HG03469 (cell line): Measurements from ENCODE around the gene CISD3.

Experiments used
- ATAC-seq: cut with Tn5 transposase; IDR thresholded peaks from one replicate; pipeline ENCODE4 v1.9.1; 2021; ENCODE audit warnings: mild to moderate bottlenecking, moderate library complexity, moderate number of reproducible peaks; ENCODE audit not compliant: unreplicated experiment

Gene CISD3

DNA sequence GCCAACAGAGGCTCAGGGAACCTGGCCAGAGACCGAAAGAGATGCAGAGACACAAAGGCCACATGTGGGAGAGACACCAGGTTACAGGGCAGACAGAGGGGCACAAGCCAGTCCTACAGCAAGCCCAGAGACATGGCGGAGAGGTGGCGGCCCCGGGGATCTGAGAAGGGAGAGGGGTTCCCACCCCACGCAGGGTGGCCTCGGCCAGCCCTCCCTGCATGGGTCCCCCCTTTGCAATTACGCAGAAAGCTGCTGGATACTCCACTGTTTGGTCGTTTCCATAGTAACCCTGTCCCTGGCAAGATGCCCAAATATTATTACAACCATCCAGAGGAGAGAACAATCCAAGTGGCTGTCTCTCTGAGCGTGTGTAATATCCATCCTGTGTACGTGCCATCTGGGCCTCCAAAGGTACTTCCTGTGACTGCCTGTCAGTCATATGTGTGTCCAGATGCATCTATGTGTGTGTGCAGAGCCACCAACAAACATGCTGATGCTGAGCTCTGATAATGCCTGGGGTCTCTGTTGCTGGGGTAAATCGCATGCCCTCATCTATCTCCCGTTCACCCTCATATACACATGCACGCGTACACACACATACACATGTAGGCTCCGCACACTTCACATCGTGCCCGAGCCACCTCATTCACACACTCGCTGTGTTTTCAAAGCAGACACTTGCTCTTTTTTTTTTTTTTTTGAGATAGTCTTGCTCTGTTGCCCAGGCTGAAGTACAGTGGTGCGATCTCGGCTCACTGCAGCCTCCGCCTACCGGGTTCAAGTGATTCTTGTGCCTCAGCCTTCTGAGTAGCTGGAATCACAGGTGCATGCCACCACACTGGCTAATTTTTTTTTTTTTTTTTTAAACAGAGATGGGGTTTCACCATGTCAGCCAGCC, 12.5 kb downstream of the CISD3 start:
- no peak for ATAC-seq

DNA sequence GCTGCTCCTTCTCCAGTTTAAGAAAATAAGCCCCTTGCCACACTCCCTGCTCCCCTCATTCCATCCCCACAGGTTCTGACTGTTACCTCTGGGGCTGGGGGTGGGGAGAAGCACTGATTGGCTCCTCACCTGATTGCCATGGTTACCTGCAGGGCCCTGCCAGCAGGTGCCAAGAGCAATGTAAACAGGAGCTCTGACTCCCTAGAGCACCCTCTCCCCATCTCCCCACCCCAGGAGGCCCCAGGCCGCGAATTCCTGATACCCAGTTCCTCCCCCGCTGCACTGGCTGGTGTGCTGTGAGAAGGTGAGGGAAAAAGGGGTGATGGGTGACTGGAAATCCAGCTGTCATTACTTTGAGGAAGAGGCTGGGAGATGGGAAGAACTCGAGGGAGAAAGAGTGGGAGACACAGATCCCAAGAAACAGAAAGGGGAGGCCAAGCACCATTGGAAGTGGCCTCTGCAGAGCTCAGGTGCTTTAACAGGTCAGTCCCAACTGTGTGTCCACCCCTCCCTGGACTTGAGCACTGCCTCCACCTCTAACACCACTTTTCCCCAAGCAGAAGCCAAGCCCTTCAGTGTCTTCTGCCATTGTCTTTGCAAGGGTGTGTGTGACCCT, 13.5 kb downstream of the CISD3 start:
- ATAC-seq = no peak

DNA sequence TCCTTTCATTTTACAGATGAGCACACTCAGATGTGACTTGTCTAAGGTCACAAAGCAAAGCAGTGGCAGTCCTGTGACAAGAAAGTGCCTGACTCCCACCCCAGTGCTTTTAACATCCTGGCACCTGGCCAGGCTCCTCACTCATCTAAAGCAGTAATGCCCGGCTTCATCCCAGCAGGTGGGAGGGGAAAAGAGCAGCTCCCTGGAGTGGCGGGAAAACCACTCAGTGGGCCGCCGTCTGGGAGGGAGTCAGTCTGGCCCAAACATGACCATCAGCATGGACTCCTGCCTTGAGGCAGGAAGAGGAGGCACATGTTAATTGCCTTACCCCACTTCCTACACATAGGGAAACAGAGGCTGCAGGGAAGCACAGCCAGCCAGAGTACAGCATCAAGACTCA, 15.4 kb downstream of the CISD3 start:
- ATAC-seq = no peak

DNA sequence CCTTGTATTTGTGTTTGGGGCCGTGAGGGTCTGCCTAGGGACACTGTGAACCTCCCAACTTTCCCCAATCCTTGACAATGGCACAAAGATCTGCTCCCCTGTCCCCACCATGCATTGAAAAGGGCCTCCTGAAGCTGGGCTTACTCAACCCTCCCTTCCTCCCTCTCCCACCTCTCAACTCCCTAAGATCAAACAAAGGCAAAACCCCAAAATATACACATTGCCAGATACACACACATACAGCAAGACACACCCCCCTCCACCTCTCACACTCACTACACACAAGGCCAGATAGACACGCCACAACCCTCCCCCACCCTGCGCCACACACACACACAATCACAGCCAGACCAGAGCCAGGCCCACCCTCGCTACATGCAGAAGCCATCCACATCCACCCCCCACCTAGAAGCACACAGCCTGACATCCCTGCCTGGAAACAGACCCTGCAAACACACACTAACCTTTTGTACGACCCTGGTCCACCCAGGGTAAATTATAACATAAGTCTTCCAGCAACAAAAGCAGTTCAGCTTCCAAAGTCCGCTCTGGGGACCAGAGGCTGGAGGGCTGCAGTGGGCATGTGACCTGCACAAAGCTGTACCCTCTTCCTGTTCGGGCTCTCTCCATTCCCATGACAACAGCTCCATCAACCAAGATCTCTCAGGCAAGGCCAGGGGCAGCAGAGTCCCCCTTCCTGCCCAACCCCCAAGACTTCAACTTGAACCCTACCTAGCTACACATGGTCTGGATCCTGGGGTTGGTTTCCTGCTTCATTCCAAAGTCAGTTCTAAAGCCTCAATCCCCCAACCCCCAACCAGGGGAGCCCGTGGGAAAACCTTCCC, 16.1 kb downstream of the CISD3 start:
- ATAC-seq = no peak

DNA sequence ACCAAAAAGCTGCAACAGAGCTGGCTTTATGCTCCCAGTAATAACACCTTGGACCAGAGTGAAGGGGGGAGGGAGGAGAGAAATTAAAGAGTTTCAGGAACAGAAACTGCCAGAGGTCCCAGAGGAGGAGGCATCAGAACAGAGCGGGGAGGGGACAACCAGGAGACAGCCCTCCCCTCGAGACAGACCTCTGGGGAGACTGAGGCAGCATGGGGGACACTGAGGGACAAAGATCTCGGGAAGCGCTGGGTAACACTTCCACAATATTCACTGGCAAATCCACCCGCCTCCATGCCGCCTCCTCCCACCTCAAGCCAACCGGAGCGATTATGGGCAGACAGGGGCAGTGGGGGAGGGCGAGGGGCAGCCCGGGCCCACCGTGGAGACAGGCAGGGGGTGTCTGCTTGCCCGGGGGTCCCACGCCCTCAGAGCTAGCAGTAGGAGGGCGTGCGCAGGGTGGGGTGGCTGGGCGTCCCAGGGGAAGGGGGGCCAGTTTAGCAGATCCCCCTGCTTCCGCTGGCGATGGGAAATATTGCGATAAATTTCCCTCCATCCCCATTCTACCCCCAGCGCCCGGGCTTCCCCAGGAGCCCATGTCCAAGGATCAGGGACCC, 16.8 kb downstream of the CISD3 start:
- no peak for ATAC-seq

DNA sequence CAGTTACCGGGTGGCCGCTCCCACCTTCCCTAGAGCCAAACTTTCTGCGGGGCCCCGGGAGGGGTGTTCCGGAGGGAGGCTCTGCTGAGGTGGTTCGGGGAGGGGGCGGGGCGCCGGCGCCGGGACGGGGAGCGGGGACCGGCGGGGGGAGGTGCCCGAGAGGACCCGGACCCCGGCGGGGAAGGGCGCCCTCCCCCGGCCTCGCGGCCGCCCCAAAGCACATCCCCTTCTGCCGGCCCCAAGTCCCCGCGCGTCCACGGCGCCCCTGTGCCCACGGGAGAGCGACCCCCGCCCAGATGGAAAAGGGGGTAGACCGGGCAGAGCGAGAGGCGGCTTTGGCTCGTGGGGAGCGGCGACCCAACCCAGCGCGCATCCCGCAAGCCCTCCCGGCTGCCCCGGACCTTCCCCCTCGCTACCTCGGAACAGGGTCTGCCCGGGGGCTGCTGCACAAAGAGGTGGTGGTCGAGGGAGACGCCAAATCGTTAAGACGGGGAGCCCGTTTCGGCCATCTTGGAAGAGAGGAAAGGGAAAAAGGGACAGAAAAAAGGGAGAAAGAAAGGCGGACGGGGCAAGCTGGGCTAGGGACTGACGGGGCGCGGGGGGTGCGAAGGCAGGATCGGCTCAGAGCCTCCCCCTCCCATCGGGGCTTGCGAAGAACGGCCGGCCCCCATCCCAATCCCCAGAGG, 17.5 kb downstream of the CISD3 start:
- ATAC-seq = no peak

DNA sequence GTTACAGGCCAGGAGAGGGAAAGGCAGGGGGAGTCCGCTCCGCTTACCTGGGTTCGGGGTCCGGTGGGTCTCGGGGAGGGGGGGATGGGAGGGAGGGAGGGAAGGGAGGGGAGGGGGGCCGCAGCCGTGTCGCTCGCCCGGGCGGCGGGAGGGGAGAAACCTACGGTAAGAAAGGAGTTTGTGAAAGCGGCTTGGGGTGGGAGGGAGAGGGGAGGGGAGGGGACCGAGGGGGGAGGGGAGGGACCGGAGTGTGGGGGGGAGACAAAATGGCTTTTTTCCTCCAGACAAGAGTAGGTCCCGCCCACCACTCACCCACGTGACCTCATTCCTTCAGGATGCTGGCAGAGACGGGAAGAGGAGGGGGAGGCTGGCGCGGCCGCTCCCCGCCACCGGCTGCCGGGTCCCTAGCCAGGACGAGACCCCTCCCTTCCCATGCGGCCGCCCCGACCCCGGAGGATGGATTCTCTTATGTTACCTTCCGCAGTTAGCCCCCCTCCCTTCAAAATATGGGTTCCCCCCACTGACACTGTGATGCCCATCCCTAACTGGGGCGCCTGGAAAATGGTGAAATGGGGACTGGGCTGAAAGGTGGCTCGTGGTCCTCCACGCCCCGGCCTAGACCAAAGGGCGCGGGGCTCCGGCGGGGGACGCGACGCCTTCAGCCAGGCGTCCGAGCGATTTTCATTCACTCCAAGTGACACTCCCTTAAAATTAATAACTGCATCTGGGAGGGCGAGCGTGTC, 18.2 kb downstream of the CISD3 start, which contains the start of gene PCGF2:
Gene PCGF2 (minus strand): TSS at position 188 of the 743 bp plus-strand sequence. CDS start 7,934 bp downstream, outside the sequence.
- no peak for ATAC-seq

DNA sequence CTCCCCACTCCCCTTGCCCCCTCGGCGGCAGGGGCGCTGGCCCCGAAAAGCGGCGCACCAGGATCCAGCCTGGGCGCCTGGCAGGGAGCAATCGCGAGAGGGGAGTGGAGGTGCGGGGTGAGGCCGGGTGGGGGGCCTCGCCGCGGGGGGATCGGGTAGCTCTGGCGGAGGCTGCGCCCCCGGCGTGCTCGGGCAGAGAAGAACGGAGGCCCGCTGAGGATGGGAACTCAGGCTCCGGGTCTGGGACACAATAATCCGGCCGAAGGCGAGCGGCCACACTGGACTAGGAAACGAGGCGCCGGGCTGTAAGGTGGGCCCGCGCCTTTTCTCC, 18.7 kb downstream of the CISD3 start:
- no peak for ATAC-seq

DNA sequence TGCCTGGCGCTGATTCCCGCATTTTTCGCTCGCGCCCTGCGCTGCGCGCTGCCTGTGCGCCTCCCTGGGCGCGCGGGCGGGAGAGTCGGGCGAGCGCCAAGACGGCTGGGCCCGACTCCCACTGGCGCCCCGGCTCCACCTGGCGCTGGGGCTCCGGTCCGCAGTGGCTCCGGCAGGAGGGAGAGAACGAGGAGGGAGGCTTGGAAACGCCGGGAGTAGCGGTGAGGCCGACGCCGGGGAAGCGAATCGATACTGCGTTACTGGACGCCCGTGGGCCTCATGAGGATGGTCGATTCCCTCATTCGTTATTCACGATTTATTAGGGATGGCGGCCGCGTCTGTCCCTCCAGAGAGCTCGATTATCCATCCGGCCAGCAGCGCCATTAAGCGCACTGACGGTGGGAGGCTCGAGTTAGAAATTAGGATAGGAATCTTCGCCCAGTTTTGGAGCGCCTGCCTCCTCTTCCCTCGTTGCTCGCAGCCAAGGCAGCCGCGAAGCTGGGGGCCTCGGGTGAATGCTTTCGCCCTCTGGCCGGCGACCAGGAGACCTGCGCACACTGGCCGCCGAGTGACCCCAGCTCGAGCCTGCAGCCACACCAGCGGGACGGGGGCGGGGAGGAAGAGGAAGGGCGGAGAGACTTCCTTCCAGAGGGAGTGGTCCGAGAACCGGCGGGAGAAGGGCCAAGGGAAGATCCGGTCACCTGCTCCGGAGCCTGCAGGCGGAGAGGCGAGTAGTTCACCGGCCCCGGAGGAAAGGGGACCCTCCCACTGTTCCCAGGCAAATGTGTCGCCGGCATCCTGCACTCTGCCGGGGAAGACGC, 19.3 kb downstream of the CISD3 start:
- no peak for ATAC-seq

DNA sequence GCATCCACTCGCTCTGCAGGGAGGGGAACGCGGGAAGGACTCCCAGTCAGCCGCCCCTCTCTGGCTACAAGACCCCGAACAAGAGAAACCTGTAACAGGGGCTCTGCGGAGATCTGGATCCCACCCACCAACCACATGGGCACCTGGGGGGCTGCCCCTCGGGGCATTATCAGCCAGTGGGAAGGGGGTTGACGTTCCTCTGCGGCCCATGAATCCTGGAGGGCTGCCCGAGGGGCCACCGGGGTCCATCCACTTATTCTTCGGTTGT, 19.8 kb downstream of the CISD3 start:
- ATAC-seq = no peak

DNA sequence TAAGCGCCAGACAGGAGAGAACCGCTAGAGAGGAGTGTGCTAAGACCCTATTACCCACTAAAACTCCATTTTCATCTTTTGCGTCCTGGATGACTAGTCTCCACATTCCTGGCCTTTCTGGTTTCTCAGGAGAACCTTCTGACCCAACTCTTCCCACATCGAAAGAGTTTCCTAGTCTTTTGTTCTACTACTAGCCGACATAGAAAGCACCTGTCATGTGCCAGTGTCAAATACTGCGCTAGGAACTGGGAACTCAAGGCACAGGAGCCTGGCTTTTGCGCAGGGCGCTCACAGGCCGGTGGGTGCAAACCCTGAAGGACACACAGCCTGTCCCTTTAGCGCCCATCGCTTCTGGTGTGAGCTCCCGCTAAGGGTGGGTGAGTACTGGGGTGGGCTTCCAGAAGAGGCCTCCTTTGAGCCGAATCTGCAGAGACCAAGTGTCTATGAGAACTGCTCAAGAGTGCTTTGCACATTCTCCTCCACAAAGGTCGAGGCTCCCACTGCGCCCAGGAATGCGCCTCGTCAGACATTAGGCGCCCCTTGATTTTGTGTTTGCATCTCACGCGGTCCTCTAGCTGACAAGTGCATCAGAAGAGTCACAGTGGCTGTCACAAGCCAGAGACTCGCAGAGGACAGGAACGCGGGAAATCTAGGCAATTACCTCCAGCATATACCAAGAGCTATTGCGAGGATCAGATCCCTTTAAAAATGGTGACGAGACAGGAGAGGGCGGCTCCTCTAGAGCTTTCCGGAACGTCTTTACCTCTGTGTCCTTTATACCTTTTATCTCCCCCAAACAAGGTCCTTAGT, 20.4 kb downstream of the CISD3 start:
- no peak for ATAC-seq

DNA sequence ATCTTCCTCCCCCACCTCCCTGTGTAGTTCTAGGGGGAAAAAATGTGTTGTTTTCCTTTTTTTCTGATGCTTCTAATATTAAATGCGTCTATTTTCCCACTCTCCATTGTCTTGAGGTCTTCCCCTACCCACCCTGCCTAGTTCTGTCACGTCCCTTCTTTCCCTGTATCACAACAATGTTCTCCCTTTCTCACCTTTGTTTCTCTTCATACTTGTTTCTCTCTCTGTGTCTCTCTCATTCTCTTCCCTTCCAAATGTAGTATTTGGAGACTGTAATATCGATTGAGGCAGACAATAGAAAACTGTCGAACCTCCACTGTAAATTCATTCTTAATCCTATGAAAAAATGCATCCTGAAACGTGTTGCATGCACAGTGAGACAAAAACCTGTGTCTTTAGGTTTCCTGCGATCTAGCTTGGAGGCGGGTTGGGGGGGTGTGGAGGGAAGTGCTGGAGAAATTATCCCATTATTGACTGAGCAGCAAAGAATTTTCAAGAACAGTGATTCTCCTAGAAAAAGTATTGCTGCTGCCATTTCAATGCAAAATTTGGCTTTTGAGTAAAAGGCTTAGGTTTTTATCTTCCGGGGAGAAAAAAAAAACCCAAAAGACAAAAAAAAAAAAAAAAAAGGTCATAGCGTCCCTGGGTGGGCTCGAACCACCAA, 21.1 kb downstream of the CISD3 start:
- no peak for ATAC-seq

DNA sequence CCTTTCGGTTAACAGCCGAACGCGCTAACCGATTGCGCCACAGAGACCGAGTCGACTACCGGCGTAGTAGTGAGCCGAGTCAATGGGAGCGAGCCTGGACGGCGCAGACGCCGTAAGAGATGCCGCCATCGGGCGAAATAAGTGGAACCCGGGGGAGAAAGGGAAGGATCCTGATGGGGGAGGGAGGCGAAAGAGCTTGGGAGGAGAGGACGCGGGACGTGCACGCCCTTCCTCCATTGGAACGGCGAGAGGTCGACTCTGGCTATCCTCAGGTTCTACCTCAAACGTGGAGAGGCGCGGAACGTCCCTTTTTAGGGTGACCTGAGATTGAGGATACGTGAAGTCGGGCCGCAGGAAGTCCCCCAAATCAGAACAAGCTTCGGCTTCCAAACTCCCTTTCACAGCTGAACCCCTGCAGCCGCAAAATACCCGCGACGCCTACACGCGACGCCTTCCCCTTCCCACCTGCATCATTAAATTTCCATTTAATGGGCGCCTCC, 21.7 kb downstream of the CISD3 start:
- ATAC-seq = no peak

DNA sequence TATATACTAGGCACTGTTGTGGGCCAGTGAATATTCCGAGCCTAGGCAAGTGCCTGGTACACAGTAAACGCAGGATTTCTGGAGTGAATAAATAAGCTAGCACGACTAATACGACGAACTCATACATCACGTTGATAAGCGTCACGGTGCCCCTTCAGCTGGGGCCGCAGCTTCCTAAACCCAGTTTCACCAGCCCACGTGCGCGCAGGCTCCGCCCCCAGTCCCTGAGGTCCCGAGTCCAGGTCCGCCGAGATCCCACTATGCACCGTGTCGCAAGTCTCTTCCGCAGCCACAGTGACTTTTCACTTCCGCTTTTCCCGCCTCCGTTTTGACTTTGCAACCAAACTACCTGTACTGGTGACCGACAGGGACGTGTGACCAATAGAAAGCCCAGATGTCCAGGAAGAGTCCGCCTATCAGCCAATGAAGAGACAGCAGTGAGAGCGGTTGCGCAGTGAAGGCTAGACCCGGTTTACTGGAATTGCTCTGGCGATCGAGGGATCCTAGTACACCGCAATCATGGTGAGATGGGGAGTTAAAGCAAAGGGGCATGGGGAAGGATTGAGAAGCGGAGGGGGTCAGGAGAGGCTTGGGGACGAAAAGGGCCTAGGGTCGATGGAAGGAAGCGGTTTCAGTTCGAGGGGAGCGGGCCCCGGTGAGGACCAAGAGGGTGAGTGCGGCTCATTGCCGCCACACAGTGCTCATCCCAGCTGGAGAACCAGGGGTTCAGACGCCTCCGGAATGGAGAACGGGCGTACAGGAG, 22.3 kb downstream of the CISD3 start, which contains the start of gene PSMB3:
Gene PSMB3 (plus strand): TSS at position 434 of the 763 bp plus-strand sequence. CDS start 86 bp downstream, at position 520.
- peak; percentile 58 for ATAC-seq

DNA sequence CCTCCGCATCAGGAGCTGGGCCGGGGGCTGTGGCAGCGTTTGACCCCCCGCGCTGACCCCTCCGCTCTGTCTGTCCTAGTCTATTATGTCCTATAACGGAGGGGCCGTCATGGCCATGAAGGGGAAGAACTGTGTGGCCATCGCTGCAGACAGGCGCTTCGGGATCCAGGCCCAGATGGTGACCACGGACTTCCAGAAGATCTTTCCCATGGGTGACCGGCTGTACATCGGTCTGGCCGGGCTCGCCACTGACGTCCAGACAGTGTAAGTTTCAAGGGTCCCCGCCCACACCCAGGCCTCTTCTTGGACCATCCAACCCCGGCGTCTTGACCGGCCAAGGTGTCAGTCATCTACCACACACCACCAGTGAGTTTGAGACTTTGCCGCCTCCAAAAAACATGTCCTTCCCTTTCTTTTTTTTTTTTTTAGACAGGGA, 22.9 kb downstream of the CISD3 start:
- no peak for ATAC-seq

DNA sequence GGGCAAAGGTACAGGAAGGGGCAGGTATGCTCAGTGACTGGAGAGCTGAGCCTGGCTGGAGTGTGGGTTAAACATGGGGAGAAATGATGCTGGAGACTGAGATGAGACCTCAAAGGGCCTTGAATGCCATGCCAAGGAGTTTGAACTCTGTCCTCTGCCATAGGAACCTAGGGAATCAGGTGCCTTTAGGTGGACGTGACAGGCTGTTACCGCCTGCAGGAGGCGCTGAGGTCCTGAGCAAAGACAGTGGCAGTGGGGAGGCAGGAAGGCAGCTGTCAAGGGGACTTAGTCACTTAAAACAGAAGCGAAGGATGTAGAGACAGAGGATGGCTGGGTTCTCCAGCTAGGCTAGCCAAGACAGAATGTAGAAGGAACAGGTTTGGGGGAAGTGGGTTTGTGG, 31.5 kb downstream of the CISD3 start:
- no peak for ATAC-seq

DNA sequence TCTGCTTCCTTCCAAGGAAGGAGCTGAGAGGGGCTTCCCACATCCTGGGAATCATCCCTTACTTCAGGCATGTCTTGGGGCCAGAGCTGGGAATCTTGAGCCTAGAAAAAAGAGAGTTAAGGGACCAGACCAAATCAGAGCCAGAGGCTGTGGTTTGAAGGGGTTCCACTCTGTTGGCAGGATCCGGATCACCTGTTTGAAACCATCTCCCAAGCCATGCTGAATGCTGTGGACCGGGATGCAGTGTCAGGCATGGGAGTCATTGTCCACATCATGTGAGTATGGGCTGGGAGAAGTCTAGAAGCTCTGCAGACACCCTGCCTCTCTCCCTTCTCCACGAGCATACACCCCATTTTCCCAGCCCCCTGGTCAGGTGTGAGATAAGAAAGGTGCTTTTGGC, 32.1 kb downstream of the CISD3 start:
- ATAC-seq = no peak
